HG02981 (cell line): ENCODE data around the gene PODXL2.
"Not testable (repeated sequence)": the region's sequence is repeated elsewhere in the genome, so short reads cannot be mapped to it uniquely, and the experiment has no call there.

Experiments used
- ATAC-seq: cut with Tn5 transposase; IDR thresholded peaks from one replicate; pipeline ENCODE4 v1.9.1; 2021; ENCODE audit warnings: mild to moderate bottlenecking, moderate library complexity; ENCODE audit not compliant: unreplicated experiment

PODXL2 gene

DNA sequence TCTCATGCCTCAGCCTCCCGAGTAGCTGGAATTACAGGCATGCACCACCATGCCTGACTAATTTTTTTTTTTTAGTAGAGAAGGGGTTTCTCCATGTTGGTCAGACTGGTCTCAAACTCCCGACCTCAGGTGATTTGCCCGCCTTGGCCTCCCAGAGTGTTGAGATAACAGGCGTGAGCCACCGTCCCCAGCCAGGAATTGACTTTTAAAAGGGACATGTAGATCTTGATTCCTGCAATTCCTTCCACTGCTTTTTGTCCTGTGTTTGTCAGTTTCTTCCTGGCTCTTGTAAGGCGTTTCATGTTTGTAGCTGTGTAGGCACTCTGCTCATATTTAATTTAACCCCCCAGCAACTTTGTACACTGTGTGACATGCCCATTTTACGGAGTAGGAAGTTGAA lies 23.4 kb upstream of the PODXL2 start:
- ATAC-seq: not testable (repeated sequence)

DNA sequence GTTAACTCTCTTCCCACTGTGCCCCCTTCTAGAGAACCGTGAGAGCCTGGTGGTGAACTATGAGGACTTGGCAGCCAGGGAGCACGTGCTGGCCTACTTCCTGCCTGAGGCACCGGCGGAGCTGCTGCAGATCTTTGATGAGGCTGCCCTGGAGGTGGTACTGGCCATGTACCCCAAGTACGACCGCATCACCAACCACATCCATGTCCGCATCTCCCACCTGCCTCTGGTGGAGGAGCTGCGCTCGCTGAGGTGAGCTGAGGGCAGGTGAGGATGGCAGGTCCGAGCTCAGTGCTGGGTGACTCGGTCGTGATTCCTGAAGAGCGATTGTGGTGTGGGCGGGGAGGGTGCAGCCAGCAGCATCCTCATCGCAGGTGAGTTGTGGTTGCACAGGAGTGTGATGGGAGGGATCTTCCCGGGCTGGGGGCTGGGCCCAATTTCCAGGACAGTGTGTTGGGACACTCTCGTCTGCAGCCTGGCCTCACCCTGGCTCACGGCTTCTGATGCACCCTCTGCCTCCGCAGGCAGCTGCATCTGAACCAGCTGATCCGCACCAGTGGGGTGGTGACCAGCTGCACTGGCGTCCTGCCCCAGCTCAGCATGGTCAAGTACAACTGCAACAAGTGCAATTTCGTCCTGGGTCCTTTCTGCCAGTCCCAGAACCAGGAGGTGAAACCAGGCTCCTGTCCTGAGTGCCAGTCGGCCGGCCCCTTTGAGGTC lies 22.7 kb upstream of the PODXL2 start:
- ATAC-seq: no peak

DNA sequence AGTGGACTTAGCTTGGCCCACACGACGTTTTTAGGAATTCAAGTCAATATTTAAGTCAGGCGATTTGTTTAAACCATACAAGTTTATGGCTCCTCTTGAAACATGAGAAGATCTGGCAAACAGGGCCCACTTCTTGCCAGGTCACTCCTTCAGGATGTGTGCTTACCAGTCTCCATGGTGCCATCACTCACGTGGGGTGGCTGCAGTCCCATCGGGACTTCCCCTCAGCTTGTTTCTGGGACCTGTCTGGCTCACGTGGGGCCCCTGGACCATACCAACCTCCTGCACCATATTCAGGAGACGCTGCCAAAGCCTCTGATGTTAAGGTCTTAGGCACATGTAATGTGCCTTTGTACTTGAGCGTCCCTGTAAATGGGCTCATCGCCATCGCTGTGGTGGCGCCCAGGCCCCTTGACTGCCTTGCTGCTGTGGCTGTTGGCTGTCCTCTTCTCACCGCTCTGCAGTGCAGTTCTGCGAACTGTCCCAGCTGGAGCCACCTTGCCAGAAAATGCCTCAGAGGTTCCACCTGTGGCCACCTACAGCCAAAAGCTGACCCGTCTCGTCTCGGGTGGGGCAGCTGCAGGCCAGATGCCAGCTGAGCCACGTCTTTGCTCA lies 21.9 kb upstream of the PODXL2 start:
- ATAC-seq: no peak

DNA sequence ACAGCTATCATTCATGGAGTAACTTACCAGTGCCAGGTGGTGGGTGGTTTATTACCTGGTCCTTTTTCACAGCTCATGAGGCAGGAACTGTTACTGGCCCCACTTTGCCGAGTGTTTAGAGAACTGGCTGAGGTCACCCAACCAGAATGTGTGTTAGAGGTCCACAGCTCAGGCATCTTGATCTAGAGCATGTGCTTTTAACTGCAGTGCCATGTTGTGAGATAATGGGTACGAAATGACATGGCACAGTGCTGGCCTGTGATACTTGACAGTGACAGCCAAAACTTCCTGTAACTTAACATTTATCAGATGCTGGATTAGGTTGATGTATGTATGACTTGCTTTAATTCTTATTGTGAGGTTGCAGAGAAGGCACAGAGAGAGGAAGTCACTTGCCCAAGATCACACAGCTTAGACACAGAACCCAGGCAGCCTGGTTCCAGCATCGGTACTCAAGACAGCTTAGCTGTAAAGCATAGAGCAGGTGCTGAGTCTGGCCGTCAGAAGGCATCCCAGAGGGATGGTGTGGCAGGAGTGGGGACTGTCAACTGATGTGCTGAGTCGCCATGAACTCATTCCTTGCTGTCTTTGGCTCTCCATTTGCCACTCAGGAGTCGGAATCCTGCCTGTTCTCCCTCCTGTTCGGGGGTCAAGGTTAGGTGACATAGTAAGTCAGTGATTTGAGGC lies 21.2 kb upstream of the PODXL2 start:
- ATAC-seq: no peak

DNA sequence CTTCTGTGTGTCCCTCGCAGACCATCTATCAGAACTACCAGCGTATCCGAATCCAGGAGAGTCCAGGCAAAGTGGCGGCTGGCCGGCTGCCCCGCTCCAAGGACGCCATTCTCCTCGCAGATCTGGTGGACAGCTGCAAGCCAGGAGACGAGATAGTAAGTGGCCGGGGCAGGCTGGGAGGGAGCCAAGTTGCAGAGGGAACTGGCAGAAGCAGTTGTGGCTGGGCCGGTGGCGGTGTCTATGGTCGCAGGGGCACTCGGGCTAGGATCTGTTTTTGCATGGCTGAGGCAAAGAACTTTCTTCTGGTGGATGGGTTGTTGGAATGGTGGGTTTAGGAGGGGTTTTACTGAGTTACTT lies 20.6 kb upstream of the PODXL2 start:
- no peak for ATAC-seq

DNA sequence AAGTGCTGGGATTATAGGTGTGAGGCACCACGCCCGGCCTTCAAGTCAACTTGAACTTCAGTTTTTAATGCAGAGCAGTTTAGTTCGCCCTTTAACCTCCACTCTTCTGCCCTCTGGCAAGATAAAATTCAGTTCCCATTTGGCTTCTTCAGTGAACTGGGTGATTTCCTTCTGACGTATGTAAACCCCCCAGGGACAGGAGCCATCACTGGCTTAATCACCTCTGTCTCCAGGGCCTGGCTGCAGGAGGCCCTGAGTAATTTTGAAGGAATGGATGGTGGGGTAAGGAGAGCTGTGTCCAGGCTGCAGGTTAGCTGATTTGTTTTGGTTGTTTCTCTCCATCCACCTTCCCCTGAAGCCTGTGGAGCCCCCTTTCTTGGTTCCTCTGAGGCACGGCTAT lies 18.9 kb upstream of the PODXL2 start:
- ATAC-seq: no peak

DNA sequence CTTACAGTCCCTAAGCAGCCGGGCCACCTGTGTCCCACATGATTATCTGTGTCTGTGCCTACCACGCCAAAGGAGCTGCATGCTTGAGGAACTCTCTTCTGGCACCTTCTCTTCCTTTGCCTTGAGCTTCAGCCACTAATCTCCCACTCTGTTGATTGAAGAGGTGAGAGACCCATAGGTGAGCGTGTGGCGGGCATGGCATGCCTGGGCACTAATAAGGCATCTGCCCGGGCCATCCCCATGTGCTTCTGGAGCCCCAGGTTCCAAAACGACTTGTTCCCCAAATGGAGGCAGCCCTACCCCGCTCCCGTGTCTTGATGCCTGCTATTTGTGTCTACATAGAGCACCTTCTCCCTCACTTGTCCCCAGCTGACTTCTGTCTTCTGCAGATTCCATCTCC lies 17.7 kb upstream of the PODXL2 start:
- ATAC-seq: no peak

DNA sequence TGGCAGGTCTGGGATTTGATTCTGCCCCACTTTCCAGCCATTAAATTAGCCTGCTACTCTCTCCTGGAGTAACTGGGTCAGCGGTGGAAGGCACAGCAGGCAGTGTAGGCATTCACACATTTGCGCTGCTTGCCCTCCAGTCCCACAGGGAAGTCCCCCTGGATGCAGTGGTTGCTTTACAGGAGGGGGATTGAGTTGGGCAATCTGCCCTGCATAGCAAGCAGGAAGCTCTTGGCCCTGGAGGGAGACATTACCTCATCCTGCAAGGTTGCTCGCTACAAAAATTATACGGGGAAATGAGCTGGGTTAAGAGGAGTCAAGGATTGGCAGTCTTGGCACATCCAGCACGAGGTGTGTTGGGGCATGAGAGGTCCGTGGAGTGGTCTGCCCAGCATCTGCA lies 16.0 kb upstream of the PODXL2 start:
- ATAC-seq: no peak

DNA sequence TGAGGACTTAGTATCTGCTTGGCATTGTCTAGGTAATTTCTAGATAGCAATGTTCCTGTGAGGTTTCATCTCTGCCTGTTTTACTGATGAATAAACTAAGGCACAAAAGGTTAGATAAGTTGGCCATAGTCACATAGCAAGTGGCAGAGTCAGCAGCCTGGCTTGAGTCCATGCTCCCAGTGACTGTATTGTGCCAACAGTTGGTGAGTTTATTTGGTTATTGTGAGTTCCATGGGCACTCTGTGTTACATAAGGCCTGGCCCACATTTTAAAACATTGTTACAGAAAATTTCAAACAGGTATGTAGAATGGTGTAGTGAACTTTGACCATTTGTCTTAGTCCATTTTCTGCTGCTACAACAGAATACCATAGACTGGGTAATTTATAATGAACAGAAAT lies 15.6 kb upstream of the PODXL2 start:
- no peak for ATAC-seq

DNA sequence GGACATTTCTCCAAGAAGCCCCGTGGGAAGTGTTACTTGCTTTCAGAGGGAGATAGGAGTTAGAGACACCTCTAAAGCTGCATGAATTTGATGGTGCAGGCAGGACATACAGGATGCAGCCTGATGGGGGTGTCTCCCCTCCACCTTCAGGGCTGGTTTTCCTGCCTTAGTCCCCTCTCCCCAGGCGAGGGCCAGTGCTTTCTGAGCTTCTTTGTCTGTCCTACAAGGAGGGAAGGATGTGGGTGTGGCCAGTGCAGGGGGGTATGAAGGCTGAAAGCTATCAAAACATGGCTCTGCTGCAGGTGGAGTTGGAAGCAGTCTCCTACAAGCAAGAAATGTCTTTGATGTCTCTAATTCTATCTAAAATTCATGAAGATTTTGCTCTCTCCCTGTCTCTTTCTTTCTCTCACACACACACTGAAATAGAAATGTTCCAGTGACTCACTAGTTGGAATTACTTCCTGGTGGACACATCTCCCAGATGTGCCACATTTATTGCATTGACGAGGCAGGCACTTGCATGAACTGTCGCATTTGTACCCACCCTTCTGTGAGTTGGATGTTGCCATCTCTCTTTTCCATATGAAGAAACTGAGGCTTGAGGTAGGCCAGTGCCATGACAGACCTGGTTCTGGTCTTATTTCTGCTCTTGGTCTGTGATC lies 13.9 kb upstream of the PODXL2 start:
- ATAC-seq: no peak

DNA sequence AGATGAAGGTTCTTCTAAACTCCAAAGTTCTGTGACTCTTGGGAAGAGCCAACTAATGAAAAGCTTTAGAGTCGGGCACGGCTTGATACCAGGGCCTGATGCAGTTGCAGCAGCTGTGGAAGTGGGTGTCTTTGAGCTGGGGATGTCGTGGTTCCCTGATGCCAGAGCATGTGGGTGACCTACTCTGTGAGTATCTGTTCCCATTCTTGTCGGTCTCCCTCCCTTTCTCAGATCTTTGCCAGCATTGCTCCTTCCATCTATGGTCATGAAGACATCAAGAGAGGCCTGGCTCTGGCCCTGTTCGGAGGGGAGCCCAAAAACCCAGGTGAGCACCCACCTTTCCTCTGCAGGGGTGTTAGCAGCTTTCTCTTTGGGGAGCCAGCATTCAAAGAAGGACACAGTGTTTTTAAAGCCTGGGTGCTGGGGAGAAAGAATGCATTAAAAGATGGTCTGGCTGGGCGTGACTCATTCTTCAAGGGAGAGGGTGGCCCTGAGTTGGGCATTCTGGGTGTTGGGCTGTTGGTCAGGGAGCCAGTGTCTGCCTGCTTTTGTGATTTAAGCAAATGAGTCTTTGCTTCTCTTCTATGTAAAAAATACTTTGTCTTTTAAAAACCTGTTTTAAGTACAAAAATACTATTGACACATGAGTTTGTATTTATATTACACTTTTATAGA lies 13.2 kb upstream of the PODXL2 start:
- ATAC-seq: no peak

DNA sequence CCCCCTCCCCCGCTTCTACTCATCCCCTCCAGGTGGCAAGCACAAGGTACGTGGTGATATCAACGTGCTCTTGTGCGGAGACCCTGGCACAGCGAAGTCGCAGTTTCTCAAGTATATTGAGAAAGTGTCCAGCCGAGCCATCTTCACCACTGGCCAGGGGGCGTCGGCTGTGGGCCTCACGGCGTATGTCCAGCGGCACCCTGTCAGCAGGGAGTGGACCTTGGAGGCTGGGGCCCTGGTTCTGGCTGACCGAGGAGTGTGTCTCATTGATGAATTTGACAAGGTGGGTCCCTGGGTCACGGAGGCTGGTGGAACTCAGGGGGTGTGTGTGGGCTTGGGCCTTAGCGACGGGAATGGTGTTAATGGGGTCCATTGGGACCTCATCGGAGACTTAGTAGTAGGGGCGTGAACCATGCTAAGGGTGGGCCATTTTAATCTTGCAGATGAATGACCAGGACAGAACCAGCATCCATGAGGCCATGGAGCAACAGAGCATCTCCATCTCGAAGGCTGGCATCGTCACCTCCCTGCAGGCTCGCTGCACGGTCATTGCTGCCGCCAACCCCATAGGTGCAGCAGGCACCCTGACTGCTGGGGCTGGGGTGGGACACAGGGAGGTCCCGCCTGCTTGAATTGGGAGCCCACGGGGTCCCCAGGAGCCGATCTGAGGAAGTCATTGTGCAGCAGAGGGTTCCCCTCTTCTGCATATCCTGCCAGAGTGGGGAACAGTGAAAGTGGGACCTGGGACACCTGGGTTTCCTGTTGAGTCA lies 12.0 kb upstream of the PODXL2 start:
- no peak for ATAC-seq

DNA sequence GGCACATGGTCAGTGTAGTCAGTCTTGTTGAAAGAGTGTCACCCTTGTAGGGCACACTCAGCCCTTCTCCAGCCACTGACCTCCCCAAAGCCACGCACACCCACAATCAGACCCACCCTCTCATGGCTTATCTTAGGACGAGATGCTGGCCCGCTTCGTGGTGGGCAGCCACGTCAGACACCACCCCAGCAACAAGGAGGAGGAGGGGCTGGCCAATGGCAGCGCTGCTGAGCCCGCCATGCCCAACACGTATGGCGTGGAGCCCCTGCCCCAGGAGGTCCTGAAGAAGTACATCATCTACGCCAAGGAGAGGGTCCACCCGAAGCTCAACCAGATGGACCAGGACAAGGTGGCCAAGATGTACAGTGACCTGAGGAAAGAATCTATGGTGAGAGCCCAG lies 10.1 kb upstream of the PODXL2 start:
- ATAC-seq: no peak

DNA sequence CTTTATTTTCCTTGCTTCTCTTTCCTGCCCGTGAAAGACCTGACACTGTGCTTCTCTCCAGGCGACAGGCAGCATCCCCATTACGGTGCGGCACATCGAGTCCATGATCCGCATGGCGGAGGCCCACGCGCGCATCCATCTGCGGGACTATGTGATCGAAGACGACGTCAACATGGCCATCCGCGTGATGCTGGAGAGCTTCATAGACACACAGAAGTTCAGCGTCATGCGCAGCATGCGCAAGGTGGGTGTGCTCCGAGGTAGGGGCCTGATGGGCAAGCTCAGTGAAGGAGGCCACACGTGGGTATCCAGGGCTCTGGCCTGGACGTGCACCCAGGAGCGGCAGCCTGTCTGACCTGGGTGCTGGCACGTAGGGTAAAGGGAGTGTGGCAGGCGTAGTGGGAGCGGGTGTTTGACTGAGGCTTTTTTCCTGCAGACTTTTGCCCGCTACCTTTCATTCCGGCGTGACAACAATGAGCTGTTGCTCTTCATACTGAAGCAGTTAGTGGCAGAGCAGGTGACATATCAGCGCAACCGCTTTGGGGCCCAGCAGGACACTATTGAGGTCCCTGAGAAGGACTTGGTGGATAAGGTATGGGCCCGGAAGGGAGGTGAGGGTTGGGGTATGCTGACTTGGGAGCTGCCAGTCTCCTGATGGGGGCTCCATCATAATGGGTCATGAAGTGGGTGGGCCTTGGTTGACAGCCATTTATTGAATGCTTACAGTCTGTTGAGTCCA lies 8.2 kb upstream of the PODXL2 start:
- ATAC-seq: no peak

DNA sequence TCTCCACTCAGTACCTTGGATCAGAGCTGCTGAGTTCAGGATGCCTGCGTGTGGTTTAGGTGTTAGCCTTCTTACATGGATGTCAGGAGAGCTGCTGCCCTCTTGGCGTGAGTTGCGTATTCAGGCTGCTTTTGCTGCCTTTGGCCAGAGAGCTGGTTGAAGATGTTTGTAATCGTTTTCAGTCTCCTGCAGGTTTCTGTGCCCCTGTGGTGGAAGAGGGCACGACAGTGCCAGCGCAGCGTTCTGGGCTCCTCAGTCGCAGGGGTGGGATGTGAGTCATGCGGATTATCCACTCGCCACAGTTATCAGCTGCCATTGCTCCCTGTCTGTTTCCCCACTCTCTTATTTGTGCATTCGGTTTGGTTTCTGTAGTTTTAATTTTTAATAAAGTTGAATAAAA lies 7.0 kb upstream of the PODXL2 start:
- no peak for ATAC-seq

DNA sequence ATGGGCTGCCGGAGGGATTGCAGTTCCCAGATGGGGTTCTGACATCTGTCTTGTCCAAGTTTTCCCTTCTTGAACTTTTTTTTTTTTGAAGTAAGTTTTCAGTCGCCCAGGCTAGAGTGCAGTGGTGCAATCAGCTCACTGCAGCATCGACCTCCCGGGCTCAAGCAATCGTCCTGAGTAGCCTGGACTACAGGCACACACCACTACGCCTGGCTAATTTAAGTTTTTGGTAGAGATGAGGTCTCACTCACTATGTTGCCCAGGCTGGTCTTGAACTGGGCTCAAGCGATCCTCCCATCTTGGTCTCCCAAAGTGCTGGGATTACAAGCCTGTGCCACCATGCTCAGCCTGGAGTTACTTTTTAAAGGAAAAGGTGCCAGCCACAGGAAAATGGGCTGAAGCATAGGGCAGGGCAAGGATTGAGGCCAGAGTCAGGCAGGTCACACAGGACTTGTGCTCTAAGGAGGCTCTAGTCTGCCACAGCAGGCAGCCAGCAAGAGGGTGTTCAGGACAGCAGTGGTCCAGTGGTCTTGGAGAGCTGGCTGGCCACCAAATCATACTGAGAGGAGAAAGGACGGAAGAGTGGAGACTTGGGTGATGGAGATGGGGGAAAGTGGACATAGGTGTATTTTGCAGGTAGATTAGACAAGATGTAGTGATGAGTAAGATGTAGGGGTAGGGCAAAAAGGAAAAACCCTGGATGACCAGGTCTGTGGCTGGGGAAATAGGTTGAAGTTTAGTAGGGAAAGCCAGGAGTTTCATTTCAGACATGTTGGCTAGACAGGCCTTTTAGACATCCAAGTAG lies 6.0 kb upstream of the PODXL2 start:
- ATAC-seq: no peak

DNA sequence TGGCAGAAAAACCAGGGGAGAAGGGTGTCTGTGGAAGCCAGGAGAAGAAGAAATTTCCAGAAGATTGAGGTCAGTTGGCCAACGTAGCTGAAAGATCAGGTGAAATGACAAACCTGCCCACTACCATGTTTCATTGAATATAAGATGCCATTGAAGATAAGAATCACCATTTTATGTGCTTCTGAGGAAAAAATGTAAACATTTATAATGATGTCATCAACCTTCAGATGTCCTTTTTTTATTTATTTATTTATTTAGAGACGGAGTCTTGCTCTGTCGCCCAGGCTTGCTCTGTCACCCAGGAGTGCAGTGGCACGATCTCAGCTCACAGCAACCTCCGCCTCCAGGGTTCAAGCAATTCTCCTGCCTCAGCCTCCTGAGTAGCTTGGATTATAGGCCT lies 4.9 kb upstream of the PODXL2 start:
- ATAC-seq: no peak

DNA sequence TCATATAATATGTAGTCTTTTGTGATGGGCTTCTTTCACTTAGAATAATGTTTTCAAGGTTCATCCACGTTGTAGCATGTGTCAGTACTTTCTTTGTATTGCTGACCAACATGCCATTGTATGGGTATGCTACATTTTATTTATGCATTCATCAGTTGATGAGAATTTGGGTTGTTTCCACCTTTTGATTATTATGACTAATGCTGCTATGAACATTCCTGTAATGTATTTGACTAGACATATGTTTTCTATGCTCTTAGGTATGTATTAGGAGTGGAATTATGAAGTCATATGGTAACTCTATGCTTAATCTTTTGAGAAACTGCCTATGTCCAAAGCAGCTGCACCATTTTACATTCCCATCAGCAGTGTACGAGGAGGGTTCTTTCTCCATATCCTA lies 3.2 kb upstream of the PODXL2 start:
- no peak for ATAC-seq

DNA sequence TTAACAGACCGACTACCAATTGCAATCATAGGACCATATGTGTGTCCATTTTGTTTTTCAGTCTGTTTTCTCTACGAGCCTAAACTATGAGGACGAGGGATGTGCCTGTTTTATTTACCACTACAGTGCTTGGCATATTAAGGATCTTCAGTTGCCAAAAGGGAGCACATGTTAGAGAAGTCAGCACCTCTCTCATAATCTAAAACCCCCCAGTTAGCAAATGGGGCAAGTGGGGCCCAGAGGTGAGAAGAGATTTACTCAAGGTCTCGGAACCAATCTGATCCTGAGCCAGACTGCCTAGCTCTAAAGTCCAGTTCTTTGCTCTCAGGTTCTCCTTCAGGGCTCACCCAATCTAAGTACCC lies 578 bp upstream of the PODXL2 start:
- ATAC-seq: no peak
